Cerebellar nuclear complex (tissue), 1 donor: Measurements from ENCODE around the gene EHBP1L1.
"Not testable (repeated sequence)": the region's sequence is repeated elsewhere in the genome, so short reads cannot be mapped to it uniquely, and the experiment has no call there.

Source experiments
- DNase-seq, 2 experiments: peaks; one replicate each; lab custom pipeline; 2025; lab: John Stamatoyannopoulos, UW

EHBP1L1 gene

DNA sequence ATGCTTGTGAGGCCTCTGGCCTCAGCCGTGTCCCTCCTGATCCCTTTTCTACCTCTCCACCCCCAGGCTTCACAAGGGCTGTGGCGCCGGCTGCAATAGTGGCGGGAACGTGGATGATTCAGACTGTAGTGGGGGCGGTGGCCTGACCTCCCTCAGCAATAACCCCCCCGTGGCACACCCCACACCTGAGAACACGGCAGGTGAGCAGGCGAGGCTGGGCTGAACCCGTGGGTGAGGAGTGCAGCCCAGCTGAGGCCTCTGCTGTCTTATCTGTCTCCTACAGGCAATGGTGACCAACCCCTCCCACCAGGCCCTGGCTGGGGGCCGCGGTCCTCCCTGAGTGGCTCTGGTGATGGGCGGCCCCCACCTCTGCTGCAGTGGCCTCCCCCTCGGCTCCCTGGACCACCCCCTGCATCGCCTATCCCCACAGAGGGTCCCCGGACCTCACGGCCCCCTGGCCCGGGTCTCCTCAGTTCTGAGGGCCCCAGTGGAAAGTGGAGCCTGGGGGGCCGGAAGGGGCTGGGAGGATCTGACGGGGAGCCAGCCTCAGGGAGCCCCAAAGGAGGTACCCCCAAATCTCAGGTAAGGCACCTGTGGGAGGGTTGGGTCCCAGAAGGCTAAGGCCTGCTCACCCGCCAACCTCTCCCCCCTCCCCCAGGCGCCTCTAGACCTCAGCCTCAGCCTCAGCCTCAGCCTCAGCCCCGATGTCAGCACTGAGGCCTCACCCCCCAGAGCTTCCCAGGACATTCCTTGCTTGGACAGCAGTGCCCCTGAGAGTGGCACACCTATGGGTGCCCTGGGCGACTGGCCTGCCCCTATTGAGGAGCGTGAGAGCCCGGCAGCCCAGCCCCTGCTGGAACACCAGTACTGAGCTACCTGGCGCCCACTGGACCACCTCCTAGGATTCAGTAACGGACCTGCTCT is 60.5 kb downstream of the EHBP1L1 start:
- DNase-seq, result no peak

DNA sequence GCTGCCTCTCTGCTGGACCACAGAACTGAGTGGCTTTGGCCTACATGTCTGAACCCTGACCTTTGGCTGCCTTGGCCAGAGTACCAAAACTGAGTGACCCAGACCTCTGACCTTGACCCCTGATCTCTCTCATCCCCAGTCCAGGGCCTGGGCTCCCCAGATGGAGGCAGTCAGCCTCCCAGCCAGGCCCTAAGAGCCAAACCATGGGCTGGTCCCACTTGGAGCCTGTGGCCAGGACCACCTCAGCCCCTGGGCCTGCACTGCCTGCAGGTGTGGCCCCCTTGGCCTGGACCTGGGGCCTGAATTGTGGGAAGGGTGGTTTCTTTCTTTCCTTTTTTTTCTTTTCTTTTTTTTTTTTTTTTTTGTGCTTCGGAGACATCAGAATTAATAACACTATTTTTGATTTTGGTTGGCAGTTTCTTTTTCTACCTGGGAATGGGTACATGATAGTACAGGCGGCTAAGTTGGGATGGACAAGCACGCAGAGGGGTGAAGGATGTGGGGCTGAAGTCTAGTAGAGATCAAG is 61.2 kb downstream of the EHBP1L1 start:
- no peak for DNase-seq

DNA sequence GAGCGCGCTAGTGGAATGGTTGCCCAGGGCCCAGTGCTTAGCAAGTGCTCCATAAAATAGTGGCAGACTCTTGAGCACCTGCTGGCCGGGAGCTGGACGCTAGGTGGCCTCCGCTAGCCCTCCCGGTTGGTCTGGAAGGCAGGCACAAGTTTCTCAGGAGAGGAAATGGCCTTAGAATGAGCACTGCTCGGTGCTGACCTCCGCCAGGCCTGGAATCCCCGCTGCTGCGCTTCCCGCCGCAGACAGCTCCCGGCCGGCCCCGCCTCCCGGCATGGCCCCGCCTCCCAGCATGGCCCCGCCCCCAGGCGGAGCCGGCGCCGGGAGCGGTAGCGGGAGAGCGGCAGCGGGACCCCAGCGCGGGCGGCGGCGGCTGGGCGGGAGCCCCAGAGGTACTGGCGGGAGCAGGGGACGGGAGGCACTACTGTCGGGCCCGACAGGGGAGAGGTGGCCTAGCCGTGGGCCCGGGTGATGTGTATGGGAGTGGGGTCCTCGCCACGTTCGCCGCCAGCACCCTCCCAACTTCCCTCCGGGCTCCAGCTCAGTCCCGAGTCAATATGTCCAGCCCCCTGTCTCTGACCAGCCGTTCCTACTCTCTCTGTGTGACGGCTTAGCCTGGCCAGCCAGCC is 62.1 kb downstream of the EHBP1L1 start, which contains the start of gene SIPA1:
TSS of gene SIPA1 (plus strand) at position 308 of the 626 bp plus-strand sequence. CDS start 2,821 bp downstream, outside the sequence.
- no peak for DNase-seq

DNA sequence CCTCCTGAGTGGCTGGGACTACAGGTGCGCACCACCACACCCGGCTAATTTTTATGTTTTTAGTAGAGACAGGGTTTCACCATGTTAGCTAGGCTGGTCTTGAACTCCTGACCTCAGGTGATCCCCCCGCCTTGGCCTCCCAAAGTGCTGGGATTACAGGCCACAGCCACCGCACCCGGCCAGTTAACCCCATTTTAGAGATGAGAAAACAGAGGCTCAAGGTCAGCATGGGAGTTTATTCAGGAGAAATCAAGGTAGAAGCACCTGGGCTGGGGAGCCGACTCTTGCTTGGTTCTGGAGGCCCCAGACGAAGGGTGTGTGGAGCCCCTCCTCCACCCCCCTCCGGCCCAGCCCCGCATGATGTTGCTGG is 63.4 kb downstream of the EHBP1L1 start:
- DNase-seq, result not testable (repeated sequence)

DNA sequence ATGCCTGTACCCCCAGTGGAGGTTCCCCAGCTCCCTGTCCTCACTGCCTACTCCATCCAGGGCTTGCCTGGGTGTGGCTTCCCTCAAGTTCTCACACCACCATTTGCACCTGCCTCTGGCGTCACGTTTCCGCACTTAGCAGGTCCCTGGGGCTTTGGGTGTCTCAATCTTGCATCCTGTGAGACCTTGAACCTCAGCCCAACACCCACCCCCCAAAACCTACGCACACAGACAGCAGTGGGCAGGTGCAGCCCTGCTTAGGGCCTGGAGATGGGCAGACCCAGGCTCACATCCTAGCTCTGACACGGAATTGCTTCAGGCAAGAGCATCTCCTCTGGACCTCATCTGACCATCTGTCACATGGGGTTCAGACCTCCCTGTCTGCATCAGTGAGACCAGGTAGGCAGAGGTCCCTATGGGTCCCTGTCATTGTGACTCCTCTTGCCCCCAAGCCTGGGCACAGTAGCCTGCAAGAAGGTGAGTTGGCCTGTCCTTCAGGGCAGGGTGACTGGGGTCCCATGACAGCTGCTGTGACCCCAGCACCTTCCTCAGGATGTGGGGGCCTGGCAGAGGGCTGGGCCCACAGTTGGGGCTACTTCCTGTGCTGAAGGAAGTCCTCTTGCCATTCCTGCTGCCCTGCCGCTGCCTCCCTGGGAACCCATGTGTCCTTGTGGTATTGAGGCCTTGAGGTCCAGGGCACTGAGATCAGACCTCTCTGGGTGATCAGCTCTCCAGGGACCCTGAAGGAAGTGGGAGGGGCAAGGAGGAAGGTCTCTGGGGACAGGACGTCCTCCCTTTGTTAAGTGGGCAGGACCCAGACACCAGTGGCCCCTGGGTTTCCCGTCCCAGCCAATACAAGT is 64.0 kb downstream of the EHBP1L1 start:
- no peak for DNase-seq

DNA sequence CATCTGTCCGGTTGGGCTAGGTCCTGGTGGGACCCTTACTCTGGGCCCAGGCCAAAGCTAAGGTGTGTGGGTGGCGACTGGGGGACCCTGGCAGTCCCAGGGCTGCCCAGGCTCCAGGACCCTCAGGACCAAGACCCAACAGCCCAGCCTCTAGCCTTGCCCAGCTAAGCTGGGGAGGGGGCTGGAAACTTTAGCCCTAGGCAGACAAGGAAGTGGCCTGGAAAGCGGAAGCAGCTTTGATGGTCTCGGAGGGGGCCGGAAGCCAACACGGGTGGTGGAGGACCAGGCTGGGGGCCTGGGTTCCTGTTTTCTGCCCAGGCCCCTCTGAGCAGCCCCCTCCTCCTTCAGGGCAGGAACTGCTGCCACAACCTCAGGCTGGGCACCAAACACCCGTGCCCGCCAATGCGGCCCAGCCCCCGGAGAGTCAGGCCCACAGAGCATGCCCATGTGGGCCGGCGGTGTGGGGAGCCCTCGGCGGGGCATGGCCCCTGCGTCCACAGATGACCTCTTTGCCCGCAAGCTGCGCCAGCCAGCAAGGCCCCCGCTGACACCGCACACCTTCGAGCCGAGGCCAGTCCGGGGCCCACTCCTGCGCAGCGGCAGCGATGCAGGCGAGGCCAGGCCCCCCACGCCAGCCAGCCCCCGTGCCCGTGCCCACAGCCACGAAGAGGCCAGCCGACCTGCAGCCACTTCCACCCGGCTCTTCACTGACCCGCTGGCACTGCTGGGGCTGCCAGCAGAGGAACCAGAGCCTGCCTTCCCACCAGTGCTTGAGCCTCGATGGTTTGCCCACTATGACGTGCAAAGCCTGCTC is 64.8 kb downstream of the EHBP1L1 start:
- DNase-seq, result no peak

DNA sequence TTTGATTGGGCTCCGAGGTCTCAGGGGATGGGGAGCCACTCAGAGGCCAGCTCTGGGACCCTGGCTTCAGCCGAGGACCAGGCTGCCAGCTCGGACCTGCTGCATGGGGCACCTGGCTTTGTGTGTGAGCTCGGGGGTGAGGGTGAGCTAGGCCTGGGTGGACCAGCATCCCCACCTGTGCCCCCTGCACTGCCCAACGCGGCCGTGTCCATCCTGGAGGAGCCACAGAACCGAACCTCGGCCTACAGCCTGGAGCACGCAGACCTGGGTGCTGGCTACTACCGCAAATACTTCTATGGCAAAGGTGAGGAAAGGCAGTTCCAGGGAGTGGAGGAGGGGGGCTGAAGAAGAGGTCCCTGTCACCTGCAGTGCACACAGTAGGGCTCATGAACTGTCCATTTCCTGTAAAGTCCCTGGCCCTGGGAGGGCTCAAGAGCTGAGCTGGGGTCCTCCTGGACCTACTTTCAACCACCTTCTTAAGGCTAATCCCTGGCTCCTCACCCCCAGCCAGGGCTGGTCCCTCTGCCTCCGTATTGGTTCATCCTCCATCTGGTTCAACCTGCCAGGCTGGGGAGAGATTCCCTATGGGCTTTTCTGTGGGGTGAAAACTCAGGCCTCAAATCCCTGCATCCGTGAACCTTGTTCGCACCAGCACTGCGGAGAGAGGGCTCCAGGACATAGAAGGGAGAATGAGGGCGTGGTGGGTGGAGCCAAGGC is 65.6 kb downstream of the EHBP1L1 start:
- DNase-seq, result no peak
